ENCODE results near the gene MTR.
A peak's percentile ranks its signal among the peaks of the same experiment; 100 is the strongest.

The MTR gene

GRCh38 chr1:236785477-236785876 lies 9.6 kb upstream of the MTR start:
- no peak for DNase-seq

GRCh38 chr1:236786453-236786852 lies 8.6 kb upstream of the MTR start:
- no peak for DNase-seq

GRCh38 chr1:236794585-236795034 lies 482 bp upstream of the MTR start:
- no peak for DNase-seq

- peak in 1 of 2 donors; percentile 63 for DNase-seq
These were observed 920 bp downstream of the MTR start for GRCh38 chr1:236795757-236796667.

- no peak for DNase-seq
These were observed 3.9 kb downstream of the MTR start for GRCh38 chr1:236799001-236799400.

- no peak for DNase-seq
These were observed 5.0 kb downstream of the MTR start for GRCh38 chr1:236800002-236800620.

GRCh38 chr1:236800623-236801022 lies 5.5 kb downstream of the MTR start:
- DNase-seq, result no peak

- no peak for DNase-seq
These were observed 7.2 kb downstream of the MTR start for GRCh38 chr1:236802264-236802663.

GRCh38 chr1:236806634-236807033 lies 11.5 kb downstream of the MTR start:
- DNase-seq, result no peak

GRCh38 chr1:236808005-236808404 lies 12.9 kb downstream of the MTR start:
- no peak for DNase-seq

- DNase-seq, result no peak
These were observed 13.6 kb downstream of the MTR start for GRCh38 chr1:236808564-236809130.

- no peak for DNase-seq
These were observed 14.1 kb downstream of the MTR start for GRCh38 chr1:236809148-236809547.

GRCh38 chr1:236810018-236810417 lies 14.9 kb downstream of the MTR start:
- no peak for DNase-seq

GRCh38 chr1:236812334-236813030 lies 17.4 kb downstream of the MTR start:
- DNase-seq, result no peak

GRCh38 chr1:236815941-236816340 lies 20.8 kb downstream of the MTR start:
- DNase-seq, result no peak

- DNase-seq, result no peak
These were observed 24.8 kb downstream of the MTR start for GRCh38 chr1:236819856-236820255.

- no peak for DNase-seq
These were observed 26.1 kb downstream of the MTR start for GRCh38 chr1:236821091-236821627.

GRCh38 chr1:236823559-236823958 lies 28.5 kb downstream of the MTR start:
- no peak for DNase-seq

GRCh38 chr1:236829085-236829484 lies 34.0 kb downstream of the MTR start:
- no peak for DNase-seq

- no peak for DNase-seq
These were observed 35.0 kb downstream of the MTR start for GRCh38 chr1:236830116-236830515.

- DNase-seq, result no peak
These were observed 35.5 kb downstream of the MTR start for GRCh38 chr1:236830560-236830959.

GRCh38 chr1:236833575-236833974 lies 38.5 kb downstream of the MTR start:
- DNase-seq, result no peak

- DNase-seq, result no peak
These were observed 39.8 kb downstream of the MTR start for GRCh38 chr1:236834876-236835275.

All from stimulated activated CD4-positive, alpha-beta T cell treated with anti-CD3 and anti-CD28 coated beads, Interleukin-2, amount 100 ng/mL, for 48 hours (primary cell).